ENCODE data around the gene RBBP5.

RBBP5 gene

GRCh38 chr1:205129447-205130029 is 7.8 kb upstream of the RBBP5 start:
- DNase-seq (ENCODE audit: low read depth), result no peak

GRCh38 chr1:205128050-205128449 is 6.3 kb upstream of the RBBP5 start:
- no peak for DNase-seq (ENCODE audit: low read depth)

- DNase-seq (ENCODE audit: low read depth), result no peak
These were observed 5.9 kb upstream of the RBBP5 start for GRCh38 chr1:205127646-205128045.

- no peak for DNase-seq (ENCODE audit: low read depth)
These were observed 2.9 kb upstream of the RBBP5 start for GRCh38 chr1:205124726-205125125.

GRCh38 chr1:205122489-205122882 is 708 bp upstream of the RBBP5 start:
- DNase-seq (ENCODE audit: low read depth), result no peak

GRCh38 chr1:205118752-205119151 is 3.0 kb downstream of the RBBP5 start:
- no peak for DNase-seq (ENCODE audit: low read depth)

- no peak for DNase-seq (ENCODE audit: low read depth)
These were observed 10.4 kb downstream of the RBBP5 start for GRCh38 chr1:205111354-205111753.

- no peak for DNase-seq (ENCODE audit: low read depth)
These were observed 12.1 kb downstream of the RBBP5 start for GRCh38 chr1:205109711-205110110.

- DNase-seq (ENCODE audit: low read depth), result no peak
These were observed 12.5 kb downstream of the RBBP5 start for GRCh38 chr1:205109269-205109668.

GRCh38 chr1:205108464-205108863 is 13.3 kb downstream of the RBBP5 start:
- DNase-seq (ENCODE audit: low read depth), result no peak

GRCh38 chr1:205107327-205107726 is 14.5 kb downstream of the RBBP5 start:
- no peak for DNase-seq (ENCODE audit: low read depth)

- DNase-seq (ENCODE audit: low read depth), result no peak
These were observed 19.4 kb downstream of the RBBP5 start for GRCh38 chr1:205102404-205102803.

GRCh38 chr1:205098242-205098641 is 23.5 kb downstream of the RBBP5 start:
- no peak for DNase-seq (ENCODE audit: low read depth)

- no peak for DNase-seq (ENCODE audit: low read depth)
These were observed 26.4 kb downstream of the RBBP5 start for GRCh38 chr1:205095422-205095821.

GRCh38 chr1:205091043-205091740 is 30.6 kb downstream of the RBBP5 start:
- DNase-seq (ENCODE audit: low read depth), result no peak

GRCh38 chr1:205088341-205088740 is 33.4 kb downstream of the RBBP5 start:
- no peak for DNase-seq (ENCODE audit: low read depth)

GRCh38 chr1:205084360-205084759 is 37.4 kb downstream of the RBBP5 start, which contains the start of gene TMEM81:
Gene TMEM81, minus strand, starts transcription at chr1:205084460. Its CDS starts 140 bp downstream, at chr1:205084320.
- DNase-seq (ENCODE audit: low read depth), result no peak

GRCh38 chr1:205082431-205082830 is 39.3 kb downstream of the RBBP5 start:
- no peak for DNase-seq (ENCODE audit: low read depth)

- DNase-seq (ENCODE audit: low read depth), result no peak
These were observed 43.9 kb downstream of the RBBP5 start for GRCh38 chr1:205077934-205078311.

GRCh38 chr1:205077158-205077933 is 44.4 kb downstream of the RBBP5 start:
- DNase-seq (ENCODE audit: low read depth), result no peak

GRCh38 chr1:205076245-205076761 is 45.5 kb downstream of the RBBP5 start:
- no peak for DNase-seq (ENCODE audit: low read depth)

- no peak for DNase-seq (ENCODE audit: low read depth)
These were observed 46.1 kb downstream of the RBBP5 start for GRCh38 chr1:205075642-205076155.

GRCh38 chr1:205074513-205074912 is 47.3 kb downstream of the RBBP5 start:
- DNase-seq (ENCODE audit: low read depth), result no peak

Measured in GM04503 (cell line).